Gastroesophageal sphincter (tissue), 4 donors: ENCODE measurements around the gene JPH4. TPM values are rescaled to one million over a fixed set of nuclear protein-coding genes. Genes with fewer than 3 reads are reported as not detected.

Source experiments
- ATAC-seq: fragments of 150-250 bp; one replicate; pipeline ENCODE4 v1.9.1; 2016; ENCODE audit warnings: mild to moderate bottlenecking, moderate library complexity
- H3K27ac ChIP-seq, 4 donors: fragments of 200-600 bp; sonication (generic) in 3 of 4; 1 replicate in 3 of 4; 2 replicates in 1 of 4; pipeline ENCODE4 v1.5.1; 2016 to 2019
- H3K27me3 ChIP-seq: fragments of 200-600 bp; sonication (generic); one replicate; pipeline ENCODE4 v1.5.1; 2019
- H3K36me3 ChIP-seq, 2 donors: fragments of 200-600 bp; sonication (generic); one replicate each; pipeline ENCODE4 v1.5.1; 2019; ENCODE audit warnings: control low read depth in 1 of 2
- H3K4me1 ChIP-seq, 3 donors: fragments of 200-600 bp; sonication (generic); 1 replicate in 2 of 3; 2 replicates in 1 of 3; pipeline ENCODE4 v1.5.1; 2016 to 2019; ENCODE audit warnings: control low read depth in 2 of 3
- H3K4me3 ChIP-seq, 2 donors: fragments of 200-600 bp; sonication (generic); one replicate each; pipeline ENCODE4 v1.5.1; 2019; ENCODE audit warnings: mild to moderate bottlenecking in 1 of 2, moderate library complexity in 1 of 2
- H3K9me3 ChIP-seq, 3 donors: fragments of 200-600 bp; sonication (generic); one replicate each; pipeline ENCODE4 v1.5.1; 2017 to 2019; ENCODE audit warnings: control low read depth in 2 of 3
- EP300 ChIP-seq: sonication (generic); formaldehyde crosslinking; IDR thresholded peaks from one replicate; pipeline ENCODE4 v1.6.1; 2017; ENCODE audit warnings: antibody characterized with exemption, mild to moderate bottlenecking
- POLR2A ChIP-seq, 2 donors: fragments of 450-650 bp; IDR thresholded peaks; one replicate each; pipeline ENCODE4 v1.6.1; 2017; ENCODE audit warnings: antibody characterized with exemption in 2 of 2, mild to moderate bottlenecking in 2 of 2, moderate library complexity in 1 of 2
- POLR2AphosphoS5 ChIP-seq: sonication (generic); formaldehyde crosslinking; IDR thresholded peaks from one replicate; pipeline ENCODE4 v1.6.1; 2017; ENCODE audit warnings: antibody characterized with exemption
- WGBS, 2 donors: methylation state at CpG; one replicate each; pipeline ENCODE4 v1.1.5; 2018; ENCODE audit warnings: low coverage in 1 of 2; 5-methylcytosine and 5-hydroxymethylcytosine counted together
- total RNA-seq, 4 donors: library from RNA; depleted of rRNA; stranded (reverse); fragments of >200 nt; gene quantifications; one replicate each; pipeline ENCODE4 v1.1.0, GENCODE V29; 2016
- TF ChIP-seq, protein P1 (sequence below), 4 experiments: fragments of 200-600 bp in 2 of 4; fragments of 450-650 bp in 2 of 4; sonication (generic) in 1 of 4; IDR thresholded peaks; one replicate each; pipeline ENCODE4 v1.5.1; 2017 to 2019; ENCODE audit warnings: antibody characterized with exemption in 4 of 4, mild to moderate bottlenecking in 2 of 4, moderate library complexity in 2 of 4

JPH4 gene
- total RNA-seq, 4 donors from 2014 or later = 0.78 to 2.7 (median 1.5) TPM

GRCh38 chr14:23568600-23569331 is 9.8 kb downstream of the JPH4 start:
- TF ChIP-seq, protein P1, sequence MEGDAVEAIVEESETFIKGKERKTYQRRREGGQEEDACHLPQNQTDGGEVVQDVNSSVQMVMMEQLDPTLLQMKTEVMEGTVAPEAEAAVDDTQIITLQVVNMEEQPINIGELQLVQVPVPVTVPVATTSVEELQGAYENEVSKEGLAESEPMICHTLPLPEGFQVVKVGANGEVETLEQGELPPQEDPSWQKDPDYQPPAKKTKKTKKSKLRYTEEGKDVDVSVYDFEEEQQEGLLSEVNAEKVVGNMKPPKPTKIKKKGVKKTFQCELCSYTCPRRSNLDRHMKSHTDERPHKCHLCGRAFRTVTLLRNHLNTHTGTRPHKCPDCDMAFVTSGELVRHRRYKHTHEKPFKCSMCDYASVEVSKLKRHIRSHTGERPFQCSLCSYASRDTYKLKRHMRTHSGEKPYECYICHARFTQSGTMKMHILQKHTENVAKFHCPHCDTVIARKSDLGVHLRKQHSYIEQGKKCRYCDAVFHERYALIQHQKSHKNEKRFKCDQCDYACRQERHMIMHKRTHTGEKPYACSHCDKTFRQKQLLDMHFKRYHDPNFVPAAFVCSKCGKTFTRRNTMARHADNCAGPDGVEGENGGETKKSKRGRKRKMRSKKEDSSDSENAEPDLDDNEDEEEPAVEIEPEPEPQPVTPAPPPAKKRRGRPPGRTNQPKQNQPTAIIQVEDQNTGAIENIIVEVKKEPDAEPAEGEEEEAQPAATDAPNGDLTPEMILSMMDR (IDR thresholded peaks at IDR 0.05) = peak in 1 of 4 experiments; percentile 13
- no peak for TF ChIP-seq EP300
- WGBS, 2 donors = 0 to 7% methylated on average over 2 of the region's 6 CpGs
- no peak for ATAC-seq
- no peak overlapping the region for H3K4me3 ChIP-seq
- peaks cover 0 to 19% (median 0%) of the 10 kb centered on the region in 3 donors for H3K4me1 ChIP-seq
- H3K36me3 ChIP-seq = peaks cover 0 to under 1% of the 10 kb centered on the region in 2 donors
- peaks cover 34% of the 10 kb centered on the region for H3K27me3 ChIP-seq
- peak overlapping the region in 2 of 4 donors; percentile 61 to 78 for H3K27ac ChIP-seq
- no peaks in the 10 kb centered on the region for H3K9me3 ChIP-seq

- 46% methylated on average over 1 of the region's 2 CpGs; no CpG with 5 or more reads in 1 of the 2 donors for WGBS, 2 donors
- H3K27me3 ChIP-seq = peaks cover 27% of the 10 kb centered on the region
- ATAC-seq = no peak
- peak overlapping the region in 3 of 4 donors; percentile 61 to 78 (median 75) for H3K27ac ChIP-seq
- peak overlapping the region; percentile 53 to 72 for H3K4me3 ChIP-seq
- no peaks in the 10 kb centered on the region for H3K9me3 ChIP-seq
- H3K36me3 ChIP-seq = peaks cover 0 to 7% of the 10 kb centered on the region in 2 donors
- no peak for TF ChIP-seq POLR2AphosphoS5
- no peak for TF ChIP-seq POLR2A (IDR thresholded peaks at IDR 0.05)
- no peak for TF ChIP-seq EP300
- H3K4me1 ChIP-seq = peaks cover 0 to 24% (median 0%) of the 10 kb centered on the region in 3 donors
These were observed 10.5 kb downstream of the JPH4 start for GRCh38 chr14:23568021-23568599.

- peak within 1 kb of the TSS in 3 of 4 donors; percentile 61 to 78 (median 75) for H3K27ac ChIP-seq
- TF ChIP-seq POLR2AphosphoS5 (peak; percentile 7), EP300 (no peak), POLR2A (IDR thresholded peaks at IDR 0.05) (peak in 1 of 2 donors; percentile 22)
- TF ChIP-seq, protein P1 (IDR thresholded peaks at IDR 0.05) = no peak
- peaks cover 0 to 31% (median 0%) of the 10 kb centered on the region in 3 donors for H3K4me1 ChIP-seq
- H3K36me3 ChIP-seq = peaks cover 0 to 9% of the 10 kb centered on the region in 2 donors
- H3K27me3 ChIP-seq = peaks cover 20% of the 10 kb centered on the region
- peak within 1 kb of the TSS; percentile 53 to 72 for H3K4me3 ChIP-seq
- no peaks in the 10 kb centered on the region for H3K9me3 ChIP-seq
- WGBS, 2 donors = 3 to 4% methylated on average over 25 to 33 of the region's 53 CpGs
- peak; percentile 83 for ATAC-seq
These were observed 11.2 kb downstream of the JPH4 start, which contains the start of gene AP1G2 for GRCh38 chr14:23567186-23568020. AP1G2 (minus strand) TSS chr14:23567791; CDS start chr14:23567314, 477 bp downstream.

- H3K9me3 ChIP-seq = no peaks in the 10 kb centered on the region
- peaks cover 0 to 15% of the 10 kb centered on the region in 2 donors for H3K36me3 ChIP-seq
- H3K4me3 ChIP-seq = peak overlapping the region; percentile 53 to 72
- ATAC-seq = no peak
- peaks cover 0 to 31% (median 0%) of the 10 kb centered on the region in 3 donors for H3K4me1 ChIP-seq
- 5% methylated on average over 4 of the region's 5 CpGs; no CpG with 5 or more reads in 1 of the 2 donors for WGBS, 2 donors
- peaks cover 14% of the 10 kb centered on the region for H3K27me3 ChIP-seq
- no peak for TF ChIP-seq POLR2A (IDR thresholded peaks at IDR 0.05)
- TF ChIP-seq, protein P1 (IDR thresholded peaks at IDR 0.05) = no peak
- TF ChIP-seq POLR2AphosphoS5 = no peak
- no peak for TF ChIP-seq EP300
- H3K27ac ChIP-seq = peak overlapping the region in 3 of 4 donors; percentile 61 to 78 (median 75)
These were observed 11.8 kb downstream of the JPH4 start for GRCh38 chr14:23566778-23567185.
